Medulla oblongata (tissue), 1 donor: ENCODE data around the gene SWI5.
"Not testable (repeated sequence)": the region's sequence is repeated elsewhere in the genome, so short reads cannot be mapped to it uniquely, and the experiment has no call there.

Experiments used
- DNase-seq: peaks from one replicate; pipeline ENCODE4 v3.0.0-alpha.2; 2015; ENCODE audit errors: extremely low spot score

The SWI5 gene

DNA sequence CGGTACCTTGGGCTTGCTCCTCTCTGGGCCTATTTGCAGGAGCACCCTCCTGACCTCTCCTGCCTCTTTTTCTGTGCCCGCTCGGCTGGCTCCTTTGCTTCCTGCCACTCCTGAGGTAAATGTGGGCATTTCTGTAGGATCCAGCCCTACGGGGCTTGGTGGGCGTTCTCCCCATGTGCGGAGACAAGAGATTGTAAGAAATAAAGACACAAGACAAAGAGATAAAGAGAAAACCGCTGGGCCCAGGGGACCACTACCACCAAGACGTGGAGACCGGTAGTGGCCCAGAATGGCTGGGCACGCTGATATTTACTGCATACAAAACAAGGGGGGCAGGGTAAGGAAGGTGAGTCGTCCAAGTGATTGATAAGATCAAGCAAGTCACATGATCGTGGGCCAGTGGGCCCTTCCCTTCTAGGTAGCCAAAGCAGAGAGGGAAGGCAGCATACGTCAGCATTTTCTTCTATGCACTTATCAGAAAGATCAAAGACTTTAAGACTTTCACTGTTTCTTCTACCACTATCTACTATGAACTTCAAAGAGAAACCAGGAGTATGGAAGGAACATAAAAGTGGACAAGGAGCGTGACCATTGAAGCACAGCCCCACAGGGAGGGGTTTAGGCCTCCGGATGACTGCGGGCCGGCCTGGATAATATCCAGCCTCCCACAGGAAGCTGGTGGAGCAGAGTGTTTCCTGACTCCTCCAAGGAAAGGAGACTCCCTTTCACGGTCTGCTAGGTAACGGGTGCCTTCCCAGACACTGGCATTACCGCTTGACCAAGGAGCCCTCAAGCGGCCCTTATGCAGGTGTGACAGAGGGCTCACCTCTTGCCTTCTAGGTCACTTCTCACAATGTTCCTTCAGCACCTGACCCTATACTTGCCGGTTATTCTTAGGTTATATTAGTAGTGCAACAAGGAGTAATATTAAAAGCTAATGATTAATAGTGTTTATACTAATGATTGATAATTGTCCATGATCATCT, 3.3 kb downstream of the SWI5 start:
- DNase-seq = not testable (repeated sequence)

DNA sequence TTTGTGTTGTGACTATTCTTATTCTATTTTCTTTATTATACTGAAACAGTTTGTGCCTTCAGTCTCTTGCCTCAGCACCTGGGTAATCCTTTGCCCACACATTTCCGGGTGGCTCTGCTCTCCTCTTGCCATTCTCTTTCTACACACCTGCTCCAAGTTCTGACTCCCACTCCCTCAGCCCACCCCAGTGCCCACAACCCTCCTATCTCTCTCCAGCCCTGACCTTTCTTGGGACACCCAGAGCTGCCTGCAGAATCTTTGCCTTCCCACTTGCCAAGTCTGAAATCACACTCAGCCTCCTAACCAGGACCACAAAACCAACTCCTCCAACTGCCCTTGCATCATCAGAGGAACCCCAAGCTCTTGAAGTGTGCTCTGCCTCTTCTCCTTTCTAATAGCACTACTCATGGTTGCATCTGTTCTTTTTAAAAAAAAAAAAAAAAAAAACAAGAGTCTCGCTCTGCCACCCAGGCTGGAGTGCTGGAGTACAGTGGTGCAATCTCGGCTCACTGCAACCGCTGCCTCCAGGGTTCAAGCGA, 4.1 kb downstream of the SWI5 start:
- no peak for DNase-seq

- no peak for DNase-seq
Observed at GRCh38 chr9:128282500-128282899, 6.4 kb downstream of the SWI5 start.

- DNase-seq = no peak
Observed at GRCh38 chr9:128285033-128285784, 9.1 kb downstream of the SWI5 start.

DNA sequence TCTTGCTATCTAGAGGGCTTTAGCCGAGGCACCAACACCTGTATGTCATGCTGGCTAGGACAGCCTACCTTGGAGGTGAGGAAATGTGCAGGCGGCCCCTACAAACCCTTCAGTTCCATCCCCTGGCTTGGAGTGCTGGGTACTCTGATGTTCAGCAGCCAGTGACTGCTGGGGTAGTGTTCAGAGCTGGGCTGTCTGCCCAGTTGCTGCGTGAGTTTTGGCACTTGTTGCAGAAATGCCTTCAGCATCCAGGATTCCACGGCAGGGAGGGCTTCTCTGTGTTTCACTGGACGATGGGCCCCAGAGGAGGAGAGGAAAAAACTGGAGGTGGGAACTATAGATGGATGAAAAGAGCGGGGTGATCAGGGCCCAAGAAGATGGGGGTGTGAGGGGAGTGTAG, 10.4 kb downstream of the SWI5 start:
- peak; percentile 89 for DNase-seq

GRCh38 chr9:128288273-128289004, 12.4 kb downstream of the SWI5 start:
- no peak for DNase-seq

DNA sequence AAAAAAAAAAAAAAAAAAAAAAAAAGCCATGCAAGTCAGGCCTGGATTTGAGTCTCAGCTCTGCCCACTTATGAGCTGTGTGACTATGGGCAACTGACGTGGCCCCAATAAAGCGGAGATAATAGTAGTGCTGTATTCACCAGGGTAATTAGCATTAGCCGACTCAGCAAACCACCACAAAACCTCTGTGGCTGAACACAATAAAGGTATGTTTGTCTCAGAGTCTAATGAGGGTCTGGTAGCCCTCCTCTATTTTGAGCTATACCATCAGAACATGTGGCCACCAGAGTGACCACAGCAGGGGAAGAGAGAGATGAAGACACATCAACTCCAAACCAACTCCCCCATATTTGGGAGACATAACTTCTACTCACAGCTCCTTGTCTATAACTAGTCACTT, 15.9 kb downstream of the SWI5 start:
- DNase-seq = no peak

DNA sequence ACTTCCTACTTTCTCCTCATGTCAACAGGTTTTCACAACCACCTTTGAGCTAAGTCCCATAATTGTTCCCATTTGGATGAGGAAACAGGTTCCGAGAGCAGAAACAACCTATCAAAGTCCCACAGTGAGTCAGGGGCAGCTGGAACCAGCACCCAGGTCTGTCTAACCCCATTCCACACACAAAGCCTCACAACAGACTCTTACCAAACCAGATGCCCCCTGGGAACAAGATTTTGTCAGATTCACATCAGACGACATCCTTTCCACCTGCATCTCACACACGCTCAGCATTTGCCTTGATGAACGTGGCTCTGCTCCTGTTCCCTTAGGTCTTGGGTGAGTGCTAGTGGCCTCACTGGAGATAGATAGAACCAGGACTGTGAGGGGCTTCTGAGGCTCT, 17.0 kb downstream of the SWI5 start:
- no peak for DNase-seq

GRCh38 chr9:128294142-128294541, 18.1 kb downstream of the SWI5 start:
- no peak for DNase-seq

GRCh38 chr9:128296340-128297220, 20.5 kb downstream of the SWI5 start:
- DNase-seq = no peak

DNA sequence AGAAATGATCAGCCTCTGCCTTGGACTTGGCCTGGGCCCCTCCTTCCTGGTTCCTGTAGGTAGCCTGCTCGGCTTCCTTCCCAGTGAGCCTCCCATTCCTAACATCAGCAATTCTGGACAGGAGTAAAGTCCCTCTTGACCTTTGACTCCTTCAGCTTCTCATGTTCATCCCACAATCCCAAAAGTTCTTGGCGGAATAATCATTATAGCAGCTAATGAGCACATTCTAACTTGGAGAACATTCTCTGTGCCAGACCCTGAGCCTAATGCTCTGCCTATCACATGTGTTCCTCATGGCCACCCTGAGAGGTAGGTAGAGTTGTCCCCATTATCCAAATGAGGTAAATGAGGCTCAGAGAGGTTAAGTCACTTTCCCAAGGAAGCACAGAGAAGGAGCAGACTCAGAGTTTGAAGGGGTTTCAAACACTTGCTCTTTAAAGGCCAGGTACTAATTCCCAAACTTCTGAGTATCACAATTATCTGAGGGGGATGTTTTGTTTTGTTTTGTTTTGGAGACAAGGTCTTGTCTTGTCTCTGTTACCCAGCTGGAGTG, 21.2 kb downstream of the SWI5 start:
- DNase-seq = no peak

DNA sequence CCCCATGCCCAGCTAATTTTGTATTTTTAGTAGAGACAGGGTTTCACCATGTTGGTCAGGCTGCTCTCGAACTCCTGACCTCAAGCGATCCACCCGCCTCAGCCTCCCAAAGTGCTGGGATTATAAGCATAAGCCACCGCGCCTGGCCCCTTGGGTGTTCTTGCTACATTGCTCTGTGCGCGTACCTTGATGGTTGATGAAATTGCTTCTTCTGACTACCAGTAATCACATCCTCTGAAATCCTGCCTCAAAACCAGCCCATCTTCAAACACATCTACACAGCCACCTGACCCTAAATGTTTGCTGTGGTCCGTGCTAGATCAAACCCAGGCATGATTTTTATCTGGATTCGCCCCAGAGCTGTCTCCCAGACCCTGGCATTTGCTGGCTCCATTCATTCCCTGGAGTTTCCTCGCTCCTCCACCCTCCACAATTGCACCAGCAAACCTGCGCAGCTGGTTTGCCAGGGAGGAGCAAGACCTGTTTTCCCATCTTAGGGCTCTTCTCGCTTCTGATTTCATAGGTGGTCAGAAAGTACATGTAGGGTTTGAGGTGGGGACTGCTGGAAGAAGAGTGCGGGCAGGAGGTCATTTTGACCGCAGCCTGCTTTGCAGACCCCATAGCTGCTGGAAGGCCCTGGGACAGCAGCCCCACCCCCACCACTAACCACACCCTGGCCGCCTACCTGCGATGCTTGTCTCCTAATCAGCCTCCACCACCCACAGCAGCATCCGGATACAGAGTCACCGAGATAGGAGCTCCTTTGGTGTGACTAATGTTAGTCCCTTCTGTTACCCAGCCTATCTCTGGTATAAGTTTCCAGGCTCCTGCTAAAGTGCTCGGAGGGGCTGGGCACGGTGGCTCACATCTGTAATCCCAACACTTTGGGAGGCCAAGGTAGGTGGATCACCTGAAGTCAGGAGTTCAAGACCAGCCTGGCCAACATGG, 22.7 kb downstream of the SWI5 start:
- no peak for DNase-seq

- no peak for DNase-seq
Observed at GRCh38 chr9:128304136-128304970, 28.3 kb downstream of the SWI5 start.

- no peak for DNase-seq
Observed at GRCh38 chr9:128304971-128305288, 28.9 kb downstream of the SWI5 start.

DNA sequence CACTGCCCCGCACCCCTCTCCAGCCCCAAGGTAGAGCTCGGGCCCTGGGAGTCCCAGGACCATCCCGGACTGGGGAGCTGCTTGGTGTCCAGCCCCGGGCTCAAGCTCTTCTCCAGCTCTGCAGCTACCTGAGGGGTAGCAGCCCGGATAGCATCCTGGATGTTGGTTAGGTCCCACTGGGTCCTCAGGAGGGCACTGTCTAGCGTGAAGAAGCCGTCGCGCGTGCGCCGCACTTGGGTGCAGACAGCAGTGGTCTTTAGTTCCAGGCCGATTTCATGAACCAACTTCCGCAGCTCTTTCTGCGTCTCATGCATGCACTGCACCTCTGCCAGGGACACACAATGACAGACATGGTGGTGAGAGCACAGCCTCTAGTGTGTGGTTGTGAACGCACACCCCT, 33.5 kb downstream of the SWI5 start:
- DNase-seq = no peak

DNA sequence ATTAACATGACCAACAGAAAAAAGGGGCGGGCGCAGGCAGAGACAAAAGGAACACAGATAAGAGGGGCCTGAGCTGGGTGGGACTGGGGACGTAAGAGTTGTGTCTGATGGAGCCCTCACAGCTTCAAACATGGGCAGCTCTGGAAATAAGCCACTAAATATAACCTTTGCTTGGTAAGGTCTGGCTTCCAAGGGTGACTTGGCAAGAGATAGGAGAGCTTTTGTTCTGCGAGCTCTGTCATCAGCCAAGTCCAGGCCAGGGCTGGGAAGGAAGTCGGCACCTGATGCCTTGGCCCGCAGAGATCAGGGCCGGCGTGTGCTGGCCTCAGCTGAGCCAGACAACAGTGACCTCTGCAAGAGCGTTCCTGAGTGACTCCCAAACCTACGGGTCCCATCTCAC, 34.4 kb downstream of the SWI5 start:
- peak; percentile 31 for DNase-seq

- DNase-seq = no peak
Observed at GRCh38 chr9:128314697-128315096, 38.6 kb downstream of the SWI5 start.

- peak; percentile 91 for DNase-seq
Observed at GRCh38 chr9:128316421-128316820, 40.3 kb downstream of the SWI5 start.

DNA sequence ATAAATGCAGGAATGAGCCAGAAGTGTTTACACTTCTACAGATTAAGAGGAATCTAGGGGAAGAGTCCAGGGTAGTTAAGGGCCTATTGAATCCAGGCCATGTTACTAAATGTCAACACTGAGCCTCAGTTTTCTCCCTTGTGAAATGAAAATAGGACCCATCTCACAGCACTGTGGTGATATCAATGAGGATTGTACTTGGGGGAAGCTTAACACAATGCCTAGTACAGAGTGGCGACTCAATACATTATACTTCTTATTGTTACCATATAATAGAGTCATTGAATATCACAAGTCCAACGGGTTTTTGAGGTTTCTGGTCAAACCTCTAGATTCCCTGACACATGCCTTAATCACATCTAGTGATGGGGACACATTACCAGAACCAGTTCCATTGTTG, 41.6 kb downstream of the SWI5 start:
- DNase-seq = peak; percentile 46
